NOMO-1 (cell line): ENCODE measurements around the gene GAS7.
A peak's percentile ranks its signal among the peaks of the same experiment; 100 is the strongest.

Experiments
- DNase-seq, 2 experiments: peaks; one replicate each; lab custom pipeline; 2025; ENCODE audit not compliant: unreplicated experiment in 2 of 2; lab: John Stamatoyannopoulos, UW

GAS7 gene

DNA sequence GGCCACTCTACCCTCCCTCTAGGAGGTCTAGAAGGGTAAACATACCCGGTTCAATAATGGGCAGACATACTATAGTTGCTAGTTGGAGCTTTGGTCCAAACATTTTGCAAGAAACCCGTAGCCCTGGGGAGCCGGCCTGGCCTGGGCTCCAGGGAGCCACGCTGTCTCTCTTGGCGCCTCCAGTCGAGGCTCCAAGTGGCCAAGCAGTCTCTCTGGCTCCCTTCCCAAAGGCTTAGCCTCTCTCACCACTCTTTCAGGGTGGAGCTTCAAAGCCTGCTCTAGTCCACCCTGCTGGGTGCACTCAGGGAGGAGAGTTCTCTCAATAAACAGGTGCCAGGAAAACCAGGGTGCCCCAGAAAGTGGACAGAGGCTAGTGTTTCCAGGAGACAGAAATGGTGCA is 325.6 kb downstream of the GAS7 start:
- DNase-seq = no peak

DNA sequence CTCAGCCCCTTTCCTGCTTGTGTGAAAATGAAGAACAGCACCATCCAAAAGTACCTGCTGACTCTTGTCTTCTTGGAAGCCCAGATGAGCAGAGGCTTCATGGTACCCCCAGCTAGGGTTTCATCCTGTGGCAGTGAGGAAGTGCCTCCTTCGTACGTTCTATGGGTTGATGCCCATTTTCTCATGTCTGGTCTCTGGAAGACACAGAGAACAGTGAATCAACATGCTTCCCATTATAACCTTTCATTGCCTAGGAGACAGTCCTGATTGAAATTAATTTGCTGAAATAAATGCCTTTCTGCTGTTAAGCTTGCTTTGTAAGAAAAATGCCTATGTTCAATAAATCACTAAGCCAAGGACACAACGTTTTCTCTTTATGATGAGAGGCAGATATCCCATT is 329.9 kb downstream of the GAS7 start:
- DNase-seq = no peak

DNA sequence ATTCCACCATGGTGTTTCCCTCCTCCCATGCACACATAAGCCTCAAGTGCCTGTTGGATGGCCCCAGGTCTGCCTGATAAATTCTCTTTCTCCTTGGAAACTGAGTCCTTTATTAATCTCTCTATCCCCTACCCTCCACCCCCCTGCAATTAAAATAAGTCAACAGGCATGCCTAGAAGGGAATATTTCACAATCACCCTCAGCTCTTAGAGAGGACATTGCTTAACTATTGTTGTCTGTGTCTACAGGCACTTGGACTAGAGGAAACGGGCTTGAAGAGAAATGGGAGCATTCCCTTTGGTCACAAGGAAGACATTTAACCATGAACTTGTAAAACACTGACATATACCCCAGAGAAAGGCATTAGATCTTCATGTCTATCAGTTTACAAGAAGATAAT is 332.8 kb downstream of the GAS7 start:
- peak in 1 of 2 experiments; percentile 31 for DNase-seq

DNA sequence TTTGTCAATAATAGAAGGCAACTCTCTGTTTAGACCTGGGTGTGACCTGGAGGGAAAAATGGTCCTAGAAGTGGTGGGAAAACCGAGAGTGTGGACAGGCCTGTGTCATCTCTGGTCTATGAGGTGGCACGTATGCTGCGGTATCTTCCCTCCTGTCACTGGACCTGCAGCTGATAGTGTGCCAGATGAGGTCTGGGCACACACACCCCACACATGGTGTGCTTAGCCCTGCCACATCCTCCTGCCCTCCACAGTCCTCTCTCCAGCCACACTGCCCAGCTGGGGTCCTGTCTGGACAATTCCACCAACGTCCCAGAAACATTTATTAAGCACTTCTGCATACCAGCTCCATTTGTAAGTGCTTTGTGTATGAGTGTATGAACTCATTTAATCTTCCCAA is 335.5 kb downstream of the GAS7 start:
- no peak for DNase-seq

DNA sequence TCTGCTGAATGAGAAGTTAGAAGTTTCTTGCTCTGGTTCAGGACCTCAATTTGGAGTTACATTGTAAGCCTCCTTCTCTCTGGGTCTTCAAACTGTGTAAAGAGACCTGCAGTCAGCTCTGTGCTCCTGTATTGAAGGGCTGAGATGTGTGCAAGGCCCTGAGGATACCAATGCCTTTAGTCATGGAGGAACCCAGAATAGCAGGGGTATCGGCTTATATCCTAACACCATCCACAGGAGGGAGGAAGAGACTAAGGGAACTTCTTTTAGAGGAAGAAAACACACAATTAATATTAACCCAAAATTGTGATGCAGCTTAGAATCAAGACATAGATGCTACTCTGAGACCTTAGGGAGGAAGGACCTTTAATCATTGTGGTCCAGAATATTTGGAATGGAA is 336.2 kb downstream of the GAS7 start:
- DNase-seq = no peak

DNA sequence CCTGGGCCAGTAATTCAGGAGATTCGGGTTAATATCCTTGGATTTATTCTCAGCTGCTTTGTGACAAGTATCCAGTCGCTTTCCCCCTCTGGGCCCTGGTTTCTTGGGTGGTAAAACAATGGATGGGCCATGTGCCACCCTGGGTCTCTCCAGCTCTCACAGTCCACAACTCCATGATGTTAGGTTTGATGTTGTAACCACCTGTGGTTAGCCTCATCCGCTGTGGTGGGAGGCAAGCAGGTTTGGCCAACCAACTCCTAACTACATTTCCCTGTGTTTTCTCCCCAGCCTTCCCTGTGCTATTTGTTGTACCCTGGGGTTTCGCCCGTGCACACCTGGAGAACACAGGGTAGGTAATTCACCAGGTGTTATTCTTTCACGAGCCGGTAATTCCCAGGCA is 337.6 kb downstream of the GAS7 start:
- DNase-seq = no peak
